Panc1 (cell line): ENCODE data around the gene LY6G6D.

Experiments used
- CTCF ChIP-seq: fragments of 450-650 bp; IDR thresholded peaks from 2 replicates; pipeline ENCODE4 v1.5.1; 2017; ENCODE audit warnings: mild to moderate bottlenecking
- POLR2AphosphoS5 ChIP-seq: IDR thresholded peaks from 2 replicates; pipeline ENCODE4 v1.6.1; 2012; ENCODE audit warnings: mild to moderate bottlenecking, low read depth, low read length, moderate library complexity
- SIN3A ChIP-seq: IDR thresholded peaks from 2 replicates; pipeline ENCODE4 v1.6.1; 2012; ENCODE audit warnings: low read depth, mild to moderate bottlenecking, low read length, moderate library complexity, borderline replicate concordance; ENCODE audit not compliant: insufficient read depth
- TF ChIP-seq, protein P1 (sequence below), 2 experiments: IDR thresholded peaks; 2 replicates each; pipeline ENCODE4 v1.6.1; 2011 to 2012; ENCODE audit warnings: low read depth in 2 of 2, control low read depth in 1 of 2, low read length in 1 of 2, mild to moderate bottlenecking in 1 of 2, moderate library complexity in 1 of 2; ENCODE audit not compliant: insufficient read depth in 1 of 2

- TF ChIP-seq, protein P1, sequence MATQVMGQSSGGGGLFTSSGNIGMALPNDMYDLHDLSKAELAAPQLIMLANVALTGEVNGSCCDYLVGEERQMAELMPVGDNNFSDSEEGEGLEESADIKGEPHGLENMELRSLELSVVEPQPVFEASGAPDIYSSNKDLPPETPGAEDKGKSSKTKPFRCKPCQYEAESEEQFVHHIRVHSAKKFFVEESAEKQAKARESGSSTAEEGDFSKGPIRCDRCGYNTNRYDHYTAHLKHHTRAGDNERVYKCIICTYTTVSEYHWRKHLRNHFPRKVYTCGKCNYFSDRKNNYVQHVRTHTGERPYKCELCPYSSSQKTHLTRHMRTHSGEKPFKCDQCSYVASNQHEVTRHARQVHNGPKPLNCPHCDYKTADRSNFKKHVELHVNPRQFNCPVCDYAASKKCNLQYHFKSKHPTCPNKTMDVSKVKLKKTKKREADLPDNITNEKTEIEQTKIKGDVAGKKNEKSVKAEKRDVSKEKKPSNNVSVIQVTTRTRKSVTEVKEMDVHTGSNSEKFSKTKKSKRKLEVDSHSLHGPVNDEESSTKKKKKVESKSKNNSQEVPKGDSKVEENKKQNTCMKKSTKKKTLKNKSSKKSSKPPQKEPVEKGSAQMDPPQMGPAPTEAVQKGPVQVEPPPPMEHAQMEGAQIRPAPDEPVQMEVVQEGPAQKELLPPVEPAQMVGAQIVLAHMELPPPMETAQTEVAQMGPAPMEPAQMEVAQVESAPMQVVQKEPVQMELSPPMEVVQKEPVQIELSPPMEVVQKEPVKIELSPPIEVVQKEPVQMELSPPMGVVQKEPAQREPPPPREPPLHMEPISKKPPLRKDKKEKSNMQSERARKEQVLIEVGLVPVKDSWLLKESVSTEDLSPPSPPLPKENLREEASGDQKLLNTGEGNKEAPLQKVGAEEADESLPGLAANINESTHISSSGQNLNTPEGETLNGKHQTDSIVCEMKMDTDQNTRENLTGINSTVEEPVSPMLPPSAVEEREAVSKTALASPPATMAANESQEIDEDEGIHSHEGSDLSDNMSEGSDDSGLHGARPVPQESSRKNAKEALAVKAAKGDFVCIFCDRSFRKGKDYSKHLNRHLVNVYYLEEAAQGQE (IDR thresholded peaks at IDR 0.05; ENCODE audit: insufficient read depth in 1 of 2, low read depth in 2 of 2, low read length in 1 of 2): no peak
- no peak for TF ChIP-seq CTCF
- no peak; the same call in 1 of the 2 replicates for TF ChIP-seq POLR2AphosphoS5
- no peak for TF ChIP-seq SIN3A
These were observed 16.9 kb downstream of the LY6G6D start for GRCh38 chr6:31732029-31732428.
